DMS153 treated with DMSO at 0.1 percent for 48 hours (cell line): ENCODE data around the gene TULP4.
"Not testable (repeated sequence)": the region's sequence is repeated elsewhere in the genome, so short reads cannot be mapped to it uniquely, and the experiment has no call there.

Experiments
- DNase-seq: peaks from one replicate; lab custom pipeline; 2025; ENCODE audit not compliant: unreplicated experiment; lab: John Stamatoyannopoulos, UW

Gene TULP4

GRCh38 chr6:158552055-158552795 lies 240.0 kb downstream of the TULP4 start:
- DNase-seq: no peak

DNA sequence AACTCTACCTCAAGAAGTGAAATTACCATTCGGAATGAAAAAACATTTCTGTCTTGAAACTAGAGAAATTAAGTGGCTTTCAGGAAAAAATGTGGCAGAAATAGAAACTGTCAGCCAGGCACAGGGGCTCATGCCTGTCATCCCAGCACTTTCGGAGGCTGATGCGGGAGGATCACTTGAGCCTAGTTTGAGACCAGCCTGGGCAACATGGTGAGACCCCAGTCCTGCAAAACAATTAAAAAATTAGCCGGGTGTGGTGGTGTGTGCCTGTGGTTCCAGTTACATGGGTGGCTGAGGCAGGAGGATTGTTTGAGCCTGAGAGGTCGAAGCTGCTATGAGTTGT lies 240.5 kb downstream of the TULP4 start:
- no peak for DNase-seq

DNA sequence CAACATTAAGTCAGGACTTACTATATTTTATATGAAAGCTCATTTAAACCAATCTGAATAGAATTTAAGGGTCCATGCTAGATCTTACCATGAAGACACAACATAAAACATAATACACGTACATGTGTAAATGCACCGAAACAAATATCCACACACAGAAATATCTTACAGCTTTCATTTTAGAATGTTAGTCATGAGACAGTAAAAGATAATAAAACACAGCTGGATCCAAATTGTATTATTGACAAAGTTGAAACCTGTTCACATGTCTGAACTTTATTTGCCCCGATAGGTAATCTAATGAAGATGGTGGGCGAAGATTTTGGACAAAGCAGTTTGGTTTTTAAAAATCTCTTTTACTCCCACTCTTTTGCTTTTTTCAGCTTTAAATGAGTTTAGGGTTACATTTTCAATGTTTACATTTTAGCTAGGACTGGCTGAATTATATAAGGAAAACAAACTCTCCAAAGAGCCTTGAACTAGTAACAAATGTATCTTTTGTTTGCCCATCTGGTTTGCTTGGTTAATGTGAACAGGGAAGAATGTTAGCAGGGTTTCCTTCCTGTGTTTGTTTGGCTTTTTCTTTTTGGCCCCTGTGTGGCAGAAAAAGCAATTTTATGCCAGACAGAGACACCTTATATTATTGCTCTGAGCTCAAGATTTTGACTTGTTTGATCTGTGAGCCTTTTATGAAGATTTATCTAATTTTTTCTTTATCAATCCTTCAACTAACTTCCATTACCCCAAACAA lies 242.5 kb downstream of the TULP4 start:
- no peak for DNase-seq

- DNase-seq: no peak
These were observed 243.8 kb downstream of the TULP4 start for GRCh38 chr6:158556113-158556512.

GRCh38 chr6:158557110-158557509 lies 244.8 kb downstream of the TULP4 start:
- not testable (repeated sequence) for DNase-seq

GRCh38 chr6:158557927-158558326 lies 245.7 kb downstream of the TULP4 start:
- DNase-seq: no peak

DNA sequence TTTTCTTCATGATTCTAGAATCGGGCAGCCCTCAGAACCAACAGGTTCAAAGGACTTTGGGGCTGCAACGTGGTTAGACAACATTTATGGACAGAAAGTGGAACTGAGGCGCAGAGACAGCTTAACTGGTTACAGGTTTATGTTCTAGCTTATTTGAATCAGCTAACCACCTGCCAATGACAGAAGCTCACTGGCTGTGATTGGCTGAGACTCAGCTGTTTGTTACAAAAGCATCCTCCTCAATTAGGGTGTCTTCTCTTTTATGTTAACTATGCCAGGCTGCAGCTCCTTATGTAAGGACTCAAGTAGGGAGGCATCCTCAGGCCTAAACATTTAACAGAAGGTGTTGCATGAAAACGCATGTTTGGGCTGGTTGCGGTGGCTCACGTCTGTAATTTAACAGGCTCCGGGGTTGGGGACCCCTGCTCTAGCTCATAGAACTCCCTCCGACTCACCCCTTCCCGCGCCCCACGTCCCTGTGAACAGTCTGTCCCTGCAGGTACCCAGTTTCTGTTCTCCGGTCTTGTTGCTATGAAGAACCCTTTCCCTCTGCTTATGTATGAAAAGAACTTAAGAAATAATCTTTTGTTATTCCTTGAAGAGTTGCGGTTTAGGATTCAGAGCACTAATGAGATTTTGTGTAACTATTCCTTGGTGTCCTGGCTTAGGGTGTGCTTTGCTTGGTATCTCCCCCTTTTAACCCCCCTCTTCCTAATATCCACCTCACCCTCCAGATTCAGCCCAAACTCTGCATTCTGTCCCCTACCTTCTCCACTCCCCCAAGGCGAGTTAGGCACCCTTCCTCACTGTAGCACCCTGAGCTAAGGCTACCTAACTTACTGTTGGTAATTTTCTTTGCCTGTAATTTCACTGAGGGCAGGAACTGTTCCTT lies 246.4 kb downstream of the TULP4 start:
- DNase-seq: no peak

DNA sequence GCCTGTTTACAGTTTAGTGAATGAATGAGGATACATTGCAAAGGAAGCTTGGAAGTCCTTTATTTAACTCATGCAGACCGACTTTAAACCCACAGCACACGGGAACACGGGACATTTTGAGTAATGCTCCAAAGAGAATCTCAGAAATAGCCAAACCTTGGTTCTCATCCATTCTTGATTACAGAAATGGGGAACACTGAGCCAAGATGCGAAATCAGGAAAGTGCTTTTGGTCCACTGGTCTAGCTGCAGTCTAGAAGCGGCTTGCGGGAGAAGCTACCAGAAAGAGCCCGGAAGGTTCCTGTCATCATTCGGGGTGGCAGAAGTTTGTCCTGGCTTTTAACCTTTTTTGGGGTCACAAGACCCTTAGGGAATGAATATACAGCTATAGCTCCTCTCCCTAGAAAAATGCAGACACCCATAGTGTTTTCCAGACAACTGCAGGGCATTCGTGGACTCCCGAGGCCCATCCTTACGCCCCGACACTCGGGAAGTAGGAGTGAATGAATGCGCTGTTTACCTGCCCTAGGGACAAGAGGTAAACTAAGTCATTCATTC lies 247.2 kb downstream of the TULP4 start:
- no peak for DNase-seq

- DNase-seq: peak; percentile 70
These were observed 247.9 kb downstream of the TULP4 start, which contains the start of gene TMEM181 for GRCh38 chr6:158559895-158560835. TSS of gene TMEM181 (plus strand) at chr6:158560091. CDS start at chr6:158560225, 134 bp downstream.

DNA sequence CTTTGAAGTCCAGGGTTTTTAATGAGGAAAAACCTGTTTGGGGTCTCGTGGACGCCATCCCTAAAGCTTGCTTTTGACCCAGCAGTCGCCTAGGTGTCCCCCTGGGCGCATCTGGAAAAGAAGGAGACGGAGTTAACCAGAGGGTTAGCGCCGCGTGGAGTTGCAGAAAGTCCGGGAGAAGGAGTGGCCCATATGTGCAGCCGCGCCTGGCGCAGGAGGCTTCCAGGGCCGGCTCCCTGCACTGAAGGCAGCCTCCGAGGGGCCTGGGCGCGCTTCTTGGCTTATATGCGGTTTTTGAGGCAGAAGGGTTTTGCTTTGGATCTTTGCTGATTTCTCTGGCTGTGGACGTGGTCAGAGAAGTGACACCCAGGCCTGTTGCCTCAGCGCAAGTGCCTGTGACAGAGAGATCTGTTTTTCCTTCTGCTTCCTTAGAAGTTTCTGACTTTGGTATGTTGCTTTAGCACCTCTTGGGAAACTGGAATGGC lies 248.6 kb downstream of the TULP4 start:
- no peak for DNase-seq
